ENCODE results near the gene SOX18.
"Not testable (repeated sequence)": the region's sequence is repeated elsewhere in the genome, so short reads cannot be mapped to it uniquely, and the experiment has no call there.

- TF ChIP-seq CTCF (IDR thresholded peaks at IDR 0.05); POLR2A (IDR thresholded peaks at IDR 0.05; ENCODE audit: low read depth); POLR2AphosphoS5 (IDR thresholded peaks at IDR 0.05); EP300 (IDR thresholded peaks at IDR 0.05): not testable (repeated sequence)
Measured at GRCh38 chr20:64088586-64088985, 39.1 kb upstream of the SOX18 start.
